Posterior cingulate gyrus (tissue), 11 donors: ENCODE results near the gene OSMR.

ENCODE experiments used
- DNase-seq, 10 donors: peaks; one replicate each; pipeline versions ENCODE4 v3.0.0 to v3.0.0-alpha.2; 2020 to 2021; ENCODE audit warnings: mixed read lengths in 3 of 10
- intact Hi-C: fragments of 100-400 bp; cut with DNase I; formaldehyde crosslinking; loops from one replicate; pipeline ENCODE4 v1.15.1; 2023

The OSMR gene

DNA sequence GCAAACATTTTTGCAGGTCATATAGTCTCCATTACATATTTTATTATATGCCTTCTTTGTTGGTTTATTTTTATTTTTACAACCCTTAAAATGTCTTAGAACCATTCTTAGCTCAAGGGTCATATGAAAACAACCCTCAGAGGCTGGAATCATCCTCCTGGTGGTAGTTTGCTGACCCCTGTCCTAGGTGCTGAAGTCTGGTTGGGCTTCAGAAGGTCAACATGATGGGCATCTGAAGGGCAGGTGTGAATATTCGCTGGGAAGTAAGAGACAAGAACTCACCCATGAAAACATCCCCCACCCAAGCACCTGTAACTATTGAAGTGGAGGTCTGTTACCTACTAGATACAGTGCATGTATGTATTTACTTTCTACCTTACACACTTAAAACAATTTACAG, 75.4 kb downstream of the OSMR start:
- intact Hi-C loops = loop anchor here (5.0 to 10.0 kb wide), 2 partner anchors 89 to 496 kb away; no protein-coding TSS in a partner anchor
- DNase-seq = no peak

DNA sequence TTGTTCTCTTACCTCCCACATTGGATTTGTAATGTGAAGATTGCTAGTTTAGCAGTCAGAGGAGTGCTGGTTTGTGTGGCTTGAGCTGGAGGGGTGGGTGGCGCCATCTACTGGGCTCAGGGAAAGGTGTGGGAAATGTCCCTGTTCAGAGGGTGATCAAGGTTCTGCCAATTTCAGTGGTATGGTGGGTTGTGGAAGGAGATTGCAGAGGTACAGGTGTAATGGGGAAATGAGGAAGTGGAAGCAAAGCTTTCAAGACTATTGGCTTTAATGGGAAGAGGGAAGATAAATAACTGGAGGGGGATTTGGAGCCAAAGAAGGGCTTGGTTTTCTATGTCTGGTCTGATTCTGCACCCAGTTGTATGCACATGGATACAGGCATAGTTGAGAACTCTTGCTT, 76.4 kb downstream of the OSMR start:
- intact Hi-C loops = loop anchor here (5.0 to 10.0 kb wide), 2 partner anchors 90 to 497 kb away; no protein-coding TSS in a partner anchor
- peak in 9 of 10 donors; percentile 16 to 89 (median 50) for DNase-seq

DNA sequence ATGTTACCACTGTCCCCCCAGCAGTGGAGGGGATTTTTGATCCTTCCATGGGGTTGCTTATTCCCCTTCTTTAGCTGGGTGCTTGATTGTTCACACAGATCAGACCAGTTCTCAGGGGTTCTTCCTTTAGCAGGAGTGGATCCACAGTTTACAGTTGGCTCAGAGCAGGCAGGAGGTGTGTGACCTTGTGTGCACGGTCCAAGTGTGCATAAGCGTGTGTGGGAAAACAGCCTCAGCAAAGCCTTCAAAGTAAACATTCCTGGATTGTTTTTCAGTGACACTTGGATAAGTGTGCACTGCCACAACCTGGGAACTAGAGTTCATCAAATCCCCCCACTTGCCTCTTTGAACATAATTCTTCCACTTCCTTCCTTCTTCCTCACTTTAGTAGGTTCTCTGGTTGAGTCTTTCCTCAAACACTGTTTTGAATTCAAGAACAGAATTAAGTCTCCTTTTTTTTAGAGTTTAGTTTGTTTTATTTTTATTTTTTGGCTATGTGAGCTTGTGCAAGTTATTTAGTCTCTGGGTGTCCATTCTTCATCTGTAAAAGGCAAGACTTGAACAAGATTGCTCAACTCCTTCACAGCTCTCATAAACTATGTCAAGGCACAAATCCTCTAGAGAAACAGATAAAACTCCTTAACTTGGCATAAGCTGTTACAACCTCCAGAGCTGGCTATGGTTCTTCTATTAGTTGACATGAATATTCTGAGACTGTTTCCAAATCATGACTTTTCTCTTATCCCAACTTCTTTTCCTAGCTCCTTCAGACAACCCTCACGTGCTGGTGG, 78.0 kb downstream of the OSMR start:
- intact Hi-C loops = loop anchor here (5.0 to 10.0 kb wide), 2 partner anchors 92 to 499 kb away; no protein-coding TSS in a partner anchor
- no peak for DNase-seq

DNA sequence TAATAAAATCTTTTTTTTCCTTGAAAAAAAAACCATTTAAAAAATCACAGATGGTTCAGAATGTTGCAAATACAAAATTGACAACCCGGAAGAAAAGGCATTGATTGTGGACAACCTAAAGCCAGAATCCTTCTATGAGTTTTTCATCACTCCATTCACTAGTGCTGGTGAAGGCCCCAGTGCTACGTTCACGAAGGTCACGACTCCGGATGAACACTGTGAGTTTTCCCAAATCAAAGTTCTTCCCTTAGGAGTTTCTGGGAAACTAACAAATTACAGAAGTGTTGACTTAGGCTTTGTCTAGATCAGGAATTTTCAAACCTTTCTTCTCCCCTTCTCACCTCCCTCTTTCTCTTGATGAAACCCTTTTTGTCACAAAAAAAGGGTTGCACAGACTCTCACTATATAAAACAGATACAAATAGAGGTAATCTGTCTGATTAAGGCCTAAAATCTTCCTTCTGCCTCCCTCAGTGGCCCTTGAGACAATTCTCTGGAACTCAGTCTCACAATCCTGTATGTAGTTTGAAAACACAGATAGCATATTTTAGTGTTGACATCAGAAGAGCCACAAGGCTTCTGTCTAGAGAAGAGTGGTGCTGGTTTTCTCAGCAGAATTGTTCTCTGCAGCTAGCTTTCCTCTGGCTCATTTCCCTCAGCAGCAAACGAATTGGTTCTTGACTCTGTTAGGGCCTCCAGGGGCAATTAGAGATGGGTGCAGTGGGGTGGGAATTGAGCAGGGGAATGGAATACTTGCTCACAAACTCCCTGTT, 79.5 kb downstream of the OSMR start:
- intact Hi-C loops = loop anchor here (10.0 kb wide), 1 partner anchor 501 kb away; no protein-coding TSS in a partner anchor
- DNase-seq = no peak

DNA sequence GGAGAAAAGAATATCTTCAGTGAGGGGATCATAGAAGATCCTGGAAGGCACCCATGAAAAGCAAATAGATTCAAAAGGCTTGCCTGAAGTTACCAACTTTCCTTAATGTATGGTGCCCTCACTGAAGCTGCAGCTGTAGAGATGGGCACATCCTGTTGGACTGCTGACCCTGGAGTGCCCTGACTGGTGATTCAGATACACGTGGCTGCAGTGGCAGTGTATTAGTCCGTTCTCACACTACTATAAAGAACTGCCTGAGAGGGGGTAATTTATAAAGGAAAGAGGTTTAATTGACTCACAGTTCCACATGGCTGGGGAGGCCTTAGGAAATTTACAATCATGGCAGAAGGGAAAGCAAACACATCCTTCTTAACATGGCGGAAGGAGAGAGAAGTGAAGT, 80.3 kb downstream of the OSMR start:
- intact Hi-C loops = loop anchor here (10.0 kb wide), 1 partner anchor 501 kb away; no protein-coding TSS in a partner anchor
- DNase-seq = no peak

DNA sequence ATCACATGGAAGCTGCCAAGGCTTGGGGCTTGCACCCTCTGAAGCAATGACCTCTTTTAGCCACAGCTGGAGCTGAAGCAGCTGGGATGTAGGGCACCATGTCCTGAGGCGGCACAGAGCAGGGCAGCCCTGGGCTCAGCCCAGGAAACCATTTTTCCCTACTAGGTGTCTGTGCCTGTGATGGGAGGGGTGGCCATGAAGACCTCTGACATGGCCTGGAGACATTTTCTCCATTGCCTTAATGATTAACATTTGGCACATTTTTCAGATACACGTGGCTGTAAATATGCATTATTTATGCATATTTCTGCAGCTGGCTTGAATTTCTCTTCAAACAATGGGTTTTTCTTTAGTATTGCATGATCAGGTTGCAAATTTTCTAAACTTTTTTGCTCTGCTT, 81.7 kb downstream of the OSMR start:
- intact Hi-C loops = loop anchor here (10.0 kb wide), 1 partner anchor 503 kb away; no protein-coding TSS in a partner anchor
- no peak for DNase-seq

DNA sequence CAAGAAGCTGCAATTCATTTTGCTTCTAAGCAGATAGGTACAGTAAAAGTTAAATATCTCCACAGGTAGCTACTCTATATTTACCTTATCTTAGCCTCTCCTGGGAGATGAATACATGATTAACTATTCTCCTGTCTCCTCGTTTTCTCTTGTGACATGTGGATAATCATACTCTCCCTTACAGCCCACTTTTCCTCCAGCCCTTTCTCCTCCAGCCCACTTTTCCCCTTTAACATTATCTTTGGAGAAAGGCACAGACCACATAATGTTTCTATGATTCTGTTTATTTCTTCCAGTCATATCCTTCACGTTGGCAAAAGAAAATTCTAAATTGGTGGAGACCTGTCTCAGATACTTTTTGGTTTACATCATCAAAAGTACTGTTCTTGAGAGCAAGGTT, 84.0 kb downstream of the OSMR start:
- no peak for DNase-seq
- intact Hi-C loops = loop anchor here (10.0 kb wide), 1 partner anchor 505 kb away; no protein-coding TSS in a partner anchor

DNA sequence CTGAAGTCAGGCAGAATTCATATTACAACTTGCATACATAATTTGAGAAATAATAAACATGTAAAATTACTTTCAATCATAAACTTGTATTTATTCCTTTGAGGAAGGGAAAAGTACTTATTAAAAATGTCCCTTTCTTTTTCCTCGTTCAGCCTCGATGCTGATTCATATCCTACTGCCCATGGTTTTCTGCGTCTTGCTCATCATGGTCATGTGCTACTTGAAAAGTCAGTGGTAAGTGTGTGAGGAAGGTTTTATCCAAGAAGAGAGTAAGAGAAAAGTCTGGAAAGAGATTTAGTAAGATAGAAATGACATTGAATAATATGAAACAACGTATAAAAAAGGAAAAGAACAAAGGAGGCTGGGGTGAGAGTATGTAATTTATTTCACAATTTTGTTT, 85.9 kb downstream of the OSMR start:
- DNase-seq = no peak
- intact Hi-C loops = no loop called here

DNA sequence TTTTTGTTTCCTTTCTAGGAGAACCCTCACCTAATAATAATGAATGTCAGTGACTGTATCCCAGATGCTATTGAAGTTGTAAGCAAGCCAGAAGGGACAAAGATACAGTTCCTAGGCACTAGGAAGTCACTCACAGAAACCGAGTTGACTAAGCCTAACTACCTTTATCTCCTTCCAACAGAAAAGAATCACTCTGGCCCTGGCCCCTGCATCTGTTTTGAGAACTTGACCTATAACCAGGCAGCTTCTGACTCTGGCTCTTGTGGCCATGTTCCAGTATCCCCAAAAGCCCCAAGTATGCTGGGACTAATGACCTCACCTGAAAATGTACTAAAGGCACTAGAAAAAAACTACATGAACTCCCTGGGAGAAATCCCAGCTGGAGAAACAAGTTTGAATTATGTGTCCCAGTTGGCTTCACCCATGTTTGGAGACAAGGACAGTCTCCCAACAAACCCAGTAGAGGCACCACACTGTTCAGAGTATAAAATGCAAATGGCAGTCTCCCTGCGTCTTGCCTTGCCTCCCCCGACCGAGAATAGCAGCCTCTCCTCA, 87.1 kb downstream of the OSMR start:
- intact Hi-C loops = no loop called here

DNA sequence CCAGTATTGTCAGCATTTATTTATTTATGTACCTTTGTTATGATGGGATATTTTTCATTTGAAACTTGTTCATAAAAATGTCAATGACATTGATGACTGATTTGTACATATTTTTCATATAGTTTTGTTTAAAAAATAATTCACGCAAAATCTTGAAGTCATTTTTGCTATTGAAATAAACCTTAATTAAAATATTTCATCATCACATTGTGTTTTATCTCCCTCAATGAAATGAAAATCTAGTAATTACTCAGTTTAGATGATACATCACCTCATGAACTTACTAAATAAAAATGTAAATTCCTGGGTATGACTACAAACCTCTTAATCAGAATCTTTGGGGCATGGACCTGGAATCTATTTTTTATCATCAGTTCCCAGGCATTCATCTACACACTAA, 89.6 kb downstream of the OSMR start:
- no peak for DNase-seq
- intact Hi-C loops = no loop called here

More for the DNA sequence above, 87.1 kb downstream of the OSMR start:
- no peak for DNase-seq

DNA sequence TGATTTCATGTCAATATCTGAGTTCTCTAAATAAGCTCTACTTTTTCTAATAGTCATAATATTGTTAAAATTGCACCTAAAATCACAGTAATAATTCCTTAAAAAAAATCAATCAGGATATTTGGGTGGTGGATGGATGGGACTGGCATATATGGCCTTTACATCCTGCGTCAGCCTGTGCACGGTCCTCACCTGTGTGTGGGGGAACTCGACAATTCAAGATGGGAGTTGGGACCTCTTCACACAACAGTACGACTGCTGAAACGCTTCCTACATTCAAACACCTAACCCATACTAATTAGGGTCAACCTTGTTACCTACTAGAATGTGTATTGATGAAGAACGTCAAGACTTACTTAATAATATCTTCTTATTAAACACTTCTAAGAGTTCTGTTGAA, 90.5 kb downstream of the OSMR start:
- intact Hi-C loops = no loop called here
- DNase-seq = no peak

DNA sequence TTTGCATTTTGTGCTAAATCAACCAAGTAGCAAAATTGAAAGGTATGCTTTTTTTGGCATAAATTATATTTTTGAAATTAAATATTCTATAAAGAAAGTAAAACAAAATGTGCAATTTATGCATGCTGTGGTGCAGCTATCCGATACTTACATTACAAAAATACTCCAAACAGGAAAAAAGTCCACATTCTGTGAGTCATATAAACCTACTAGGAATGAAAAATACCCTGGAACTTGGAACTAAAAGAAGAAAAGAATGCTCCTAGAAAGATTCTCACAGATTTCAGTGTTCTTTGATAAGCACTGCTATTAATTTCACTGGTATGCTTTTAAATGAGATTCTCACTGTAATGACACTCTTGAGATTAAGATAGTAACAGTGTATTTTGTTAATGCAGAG, 92.6 kb downstream of the OSMR start:
- no peak for DNase-seq
- intact Hi-C loops = no loop called here

DNA sequence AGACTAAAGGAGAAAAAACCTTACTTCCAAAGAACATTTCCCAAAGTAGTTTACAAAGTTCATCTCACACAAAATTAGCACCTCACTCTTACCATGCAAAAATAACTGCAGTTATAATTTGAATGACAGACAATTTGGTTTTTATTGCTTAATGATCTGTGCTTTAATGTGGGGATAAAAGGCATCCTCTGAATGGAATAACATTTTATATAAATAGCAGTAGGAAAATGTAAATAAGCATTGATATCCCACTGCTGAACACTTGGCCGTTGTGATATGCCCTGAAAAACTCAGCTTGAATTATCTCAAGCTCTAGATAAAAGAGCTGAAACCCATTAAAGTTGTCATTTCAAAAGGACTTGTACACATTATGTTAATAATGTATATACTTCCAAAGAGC, 93.2 kb downstream of the OSMR start:
- intact Hi-C loops = no loop called here
- no peak for DNase-seq

DNA sequence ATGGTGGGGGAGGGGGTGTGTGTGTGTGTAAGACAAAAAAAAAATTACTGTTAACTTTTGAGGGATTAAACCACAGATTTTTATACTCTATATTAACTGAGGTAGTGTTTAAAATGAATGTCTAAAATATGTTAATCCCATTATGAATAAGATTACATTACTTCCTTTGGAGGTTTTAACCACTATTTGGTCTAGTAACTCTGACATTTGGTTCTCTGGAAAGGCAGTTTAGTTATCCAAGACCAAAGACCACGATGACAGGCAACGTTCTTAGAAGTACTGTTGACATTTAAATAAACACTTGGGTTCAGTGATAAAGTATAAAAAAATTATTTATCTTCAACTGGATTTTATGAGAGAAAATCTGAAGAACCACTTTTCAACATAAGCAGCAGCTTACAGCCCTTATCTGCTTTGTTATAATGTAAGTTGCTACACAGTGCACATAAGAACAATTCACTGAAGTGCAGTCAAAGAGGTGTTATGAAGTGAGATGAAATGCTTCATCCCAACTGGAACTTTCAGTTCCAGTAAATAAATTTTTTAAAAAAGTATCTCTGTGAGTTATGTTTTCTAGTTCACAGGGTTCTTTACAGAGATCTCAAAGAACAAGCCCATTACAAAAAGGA, 94.5 kb downstream of the OSMR start:
- DNase-seq = no peak
- intact Hi-C loops = no loop called here

DNA sequence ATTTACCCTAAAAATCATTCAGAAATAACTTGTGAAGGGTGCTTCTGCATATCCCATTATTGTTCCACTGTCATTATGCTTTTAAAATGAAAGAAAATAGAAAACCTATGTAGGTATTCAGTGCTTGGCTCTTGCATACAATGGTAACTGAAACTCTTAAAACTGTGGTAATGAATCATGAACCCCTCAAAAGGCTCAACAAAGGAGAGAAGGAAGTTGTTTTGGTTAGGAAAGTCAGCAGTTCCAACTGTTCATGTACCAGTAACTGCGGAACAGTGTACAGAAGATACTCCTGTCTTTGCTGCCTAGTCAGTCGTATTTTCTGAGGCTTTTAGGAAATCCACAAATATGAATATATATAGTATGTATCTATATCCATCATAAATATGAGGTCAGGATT, 96.1 kb downstream of the OSMR start:
- DNase-seq = no peak
- intact Hi-C loops = no loop called here

DNA sequence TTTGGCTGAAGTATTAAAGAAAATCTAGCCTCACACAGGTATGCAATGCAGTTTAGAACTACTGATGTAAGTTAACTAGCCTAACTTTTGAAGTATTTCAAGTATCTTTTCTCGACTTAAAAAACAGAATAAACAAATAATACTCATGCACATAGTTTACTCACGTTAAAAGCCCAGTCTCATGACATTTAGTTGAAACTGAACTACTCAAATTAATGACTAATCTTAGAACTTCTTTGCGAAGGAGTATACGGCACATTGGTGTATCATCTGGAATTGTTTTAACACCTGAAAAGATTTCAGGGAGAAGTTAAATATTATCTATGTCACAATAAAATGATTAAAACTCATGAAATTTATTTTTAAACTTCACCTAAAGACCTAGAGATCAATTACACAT, 98.5 kb downstream of the OSMR start:
- intact Hi-C loops = no loop called here
- DNase-seq = no peak

DNA sequence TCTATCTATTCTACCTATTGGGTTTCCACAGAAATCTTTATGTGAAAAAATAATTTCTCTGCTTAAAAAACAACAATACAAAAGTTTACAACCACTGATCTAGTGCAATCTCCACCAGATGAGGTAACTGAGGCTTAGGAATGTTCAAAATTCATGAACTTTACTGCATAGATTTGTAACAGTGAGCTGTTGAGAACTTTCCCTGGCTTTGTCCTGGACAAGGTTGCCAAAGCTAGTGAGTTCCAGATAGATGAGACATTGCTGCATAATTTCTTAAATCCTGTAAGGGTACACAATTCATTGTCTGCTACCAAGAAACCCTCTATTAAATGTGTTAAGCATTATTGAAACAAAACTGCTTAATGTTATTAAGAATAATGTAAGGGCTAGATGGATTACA, 102.7 kb downstream of the OSMR start:
- DNase-seq = no peak
- intact Hi-C loops = no loop called here

DNA sequence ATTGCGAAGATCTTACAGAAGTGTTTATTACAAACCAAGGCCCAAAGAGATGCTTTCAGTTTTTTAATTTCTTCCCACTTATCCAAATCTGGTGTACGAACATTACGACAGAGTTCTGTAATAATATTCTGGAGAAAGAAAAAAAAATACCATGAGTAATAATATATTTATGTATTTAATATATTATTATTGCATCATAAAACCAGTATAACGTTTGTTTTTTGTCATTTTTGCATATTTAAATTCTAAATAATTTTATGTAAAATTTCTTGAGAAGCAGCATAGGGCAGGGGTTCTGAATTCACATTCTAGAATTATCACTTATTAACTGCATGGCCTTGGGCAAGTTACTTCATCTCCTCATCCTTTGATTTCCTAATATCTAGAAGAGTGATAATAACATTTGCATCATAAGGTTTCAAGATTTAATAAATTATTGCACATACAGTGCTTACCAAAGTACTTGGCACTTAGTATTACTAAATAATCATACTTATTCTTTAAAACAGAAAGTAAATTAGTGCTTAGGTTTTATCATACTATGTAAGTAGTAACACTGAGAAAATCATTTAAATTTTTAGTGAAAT, 107.7 kb downstream of the OSMR start:
- DNase-seq = no peak
- intact Hi-C loops = no loop called here

DNA sequence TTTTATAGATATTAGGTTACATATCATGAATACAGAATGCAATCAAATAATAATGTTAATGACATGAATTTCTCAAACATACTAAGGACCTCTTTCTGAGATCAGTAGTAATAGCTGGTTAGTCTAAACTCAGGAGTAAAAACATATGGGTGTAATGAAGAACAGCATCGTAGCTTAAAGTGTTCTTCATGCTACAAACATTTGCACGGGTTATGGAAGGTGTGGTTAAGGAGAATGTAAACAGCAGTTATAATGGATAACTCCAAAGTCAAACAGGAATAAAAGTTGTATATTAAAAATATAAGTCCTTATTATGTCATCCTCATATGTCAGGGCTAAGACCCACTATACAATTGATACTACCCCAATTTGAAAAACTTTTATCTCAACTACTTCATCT, 115.9 kb downstream of the OSMR start:
- intact Hi-C loops = no loop called here
- no peak for DNase-seq

DNA sequence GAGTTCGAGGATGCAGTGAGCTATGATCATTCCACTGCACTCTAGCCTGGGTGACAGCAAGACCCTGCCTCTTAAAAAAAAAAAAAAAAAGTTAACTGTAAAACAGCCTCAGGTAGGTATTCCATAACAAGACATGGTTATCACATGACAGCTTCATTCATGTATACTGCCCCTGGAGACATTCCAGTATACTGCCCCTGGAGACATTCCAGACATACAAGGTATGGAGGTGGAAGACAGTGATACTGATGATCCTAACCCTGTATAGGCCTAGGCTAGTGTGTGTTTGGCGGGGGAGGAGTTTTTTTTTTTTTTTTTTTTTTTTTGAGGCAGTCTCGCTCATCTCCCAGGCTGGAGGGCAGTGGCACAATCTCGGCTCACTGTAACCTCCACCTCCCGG, 122.9 kb downstream of the OSMR start:
- intact Hi-C loops = no loop called here

More for the DNA sequence above, 122.9 kb downstream of the OSMR start:
- no peak for DNase-seq
